ENCODE results near the gene MRPL55. TPM values are rescaled to one million over a fixed set of nuclear protein-coding genes. Genes with fewer than 3 reads are reported as not detected.

Gene MRPL55
- total RNA-seq, 1 donor from 2014 or later = 47.5 TPM

DNA sequence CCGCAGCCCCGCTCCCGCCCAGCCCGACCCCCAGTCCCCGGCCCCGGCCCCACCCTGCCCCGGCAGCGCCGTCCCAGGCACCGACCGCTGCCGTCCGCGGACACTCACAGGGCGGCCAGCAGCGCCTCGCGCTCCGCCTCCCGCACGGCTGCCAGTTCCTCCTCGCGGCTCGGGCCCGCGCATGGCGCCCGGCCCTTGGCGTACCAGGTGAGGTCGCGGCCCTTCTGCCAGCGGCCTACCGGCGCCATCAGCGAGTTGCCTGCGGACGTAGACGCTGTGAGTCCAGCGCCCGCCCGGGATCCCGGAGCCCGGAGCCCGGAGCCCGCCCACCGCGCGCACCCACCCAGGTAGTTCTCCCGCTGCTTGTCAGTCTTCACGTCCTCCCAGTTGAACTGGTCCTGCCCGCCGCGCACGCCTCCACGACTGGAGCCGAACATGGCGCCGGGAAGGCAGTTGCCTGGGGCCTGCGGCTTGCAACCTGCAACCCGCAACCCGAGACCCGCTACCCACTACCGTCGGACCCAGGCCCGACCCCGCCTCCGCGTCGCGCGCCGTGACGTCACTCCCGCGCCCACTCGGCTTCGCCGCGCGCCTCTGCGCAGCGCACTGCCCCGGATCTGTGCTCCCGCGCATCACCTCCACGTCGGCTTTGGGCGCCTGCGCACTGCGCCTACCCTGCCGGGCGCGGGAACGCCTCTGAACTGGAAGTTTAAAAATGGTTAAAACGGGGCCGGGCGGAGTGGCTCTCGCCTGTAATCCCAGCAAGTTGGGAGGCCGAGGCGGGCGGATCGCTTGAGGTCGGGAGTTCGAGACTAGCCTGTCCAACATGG, 6.1 kb downstream of the MRPL55 start, which contains the start of gene C1orf35:
Gene C1orf35, minus strand, starts transcription at position 535 of the 830 bp plus-strand sequence. Its CDS starts 98 bp downstream, at position 437.
- Mint-ChIP-seq H3K4me1 (ENCODE audit: unreplicated experiment) (peaks cover 9% of the 10 kb centered on the region), H3K27ac (ENCODE audit: unreplicated experiment) (no peak within 1 kb of the TSS), H3K27me3 (ENCODE audit: unreplicated experiment) (peaks cover 13% of the 10 kb centered on the region), H3K9me3 (ENCODE audit: unreplicated experiment) (no peaks in the 10 kb centered on the region), H3K36me3 (ENCODE audit: low read depth, unreplicated experiment) (peaks cover 21% of the 10 kb centered on the region), H3K4me3 (ENCODE audit: unreplicated experiment) (peak within 1 kb of the TSS; percentile 92)
- TF ChIP-seq, protein P1, sequence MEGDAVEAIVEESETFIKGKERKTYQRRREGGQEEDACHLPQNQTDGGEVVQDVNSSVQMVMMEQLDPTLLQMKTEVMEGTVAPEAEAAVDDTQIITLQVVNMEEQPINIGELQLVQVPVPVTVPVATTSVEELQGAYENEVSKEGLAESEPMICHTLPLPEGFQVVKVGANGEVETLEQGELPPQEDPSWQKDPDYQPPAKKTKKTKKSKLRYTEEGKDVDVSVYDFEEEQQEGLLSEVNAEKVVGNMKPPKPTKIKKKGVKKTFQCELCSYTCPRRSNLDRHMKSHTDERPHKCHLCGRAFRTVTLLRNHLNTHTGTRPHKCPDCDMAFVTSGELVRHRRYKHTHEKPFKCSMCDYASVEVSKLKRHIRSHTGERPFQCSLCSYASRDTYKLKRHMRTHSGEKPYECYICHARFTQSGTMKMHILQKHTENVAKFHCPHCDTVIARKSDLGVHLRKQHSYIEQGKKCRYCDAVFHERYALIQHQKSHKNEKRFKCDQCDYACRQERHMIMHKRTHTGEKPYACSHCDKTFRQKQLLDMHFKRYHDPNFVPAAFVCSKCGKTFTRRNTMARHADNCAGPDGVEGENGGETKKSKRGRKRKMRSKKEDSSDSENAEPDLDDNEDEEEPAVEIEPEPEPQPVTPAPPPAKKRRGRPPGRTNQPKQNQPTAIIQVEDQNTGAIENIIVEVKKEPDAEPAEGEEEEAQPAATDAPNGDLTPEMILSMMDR (IDR thresholded peaks at IDR 0.05; ENCODE audit: unreplicated experiment) = no peak
- peak; percentile 96 for DNase-seq (ENCODE audit: low spot score)

DNA sequence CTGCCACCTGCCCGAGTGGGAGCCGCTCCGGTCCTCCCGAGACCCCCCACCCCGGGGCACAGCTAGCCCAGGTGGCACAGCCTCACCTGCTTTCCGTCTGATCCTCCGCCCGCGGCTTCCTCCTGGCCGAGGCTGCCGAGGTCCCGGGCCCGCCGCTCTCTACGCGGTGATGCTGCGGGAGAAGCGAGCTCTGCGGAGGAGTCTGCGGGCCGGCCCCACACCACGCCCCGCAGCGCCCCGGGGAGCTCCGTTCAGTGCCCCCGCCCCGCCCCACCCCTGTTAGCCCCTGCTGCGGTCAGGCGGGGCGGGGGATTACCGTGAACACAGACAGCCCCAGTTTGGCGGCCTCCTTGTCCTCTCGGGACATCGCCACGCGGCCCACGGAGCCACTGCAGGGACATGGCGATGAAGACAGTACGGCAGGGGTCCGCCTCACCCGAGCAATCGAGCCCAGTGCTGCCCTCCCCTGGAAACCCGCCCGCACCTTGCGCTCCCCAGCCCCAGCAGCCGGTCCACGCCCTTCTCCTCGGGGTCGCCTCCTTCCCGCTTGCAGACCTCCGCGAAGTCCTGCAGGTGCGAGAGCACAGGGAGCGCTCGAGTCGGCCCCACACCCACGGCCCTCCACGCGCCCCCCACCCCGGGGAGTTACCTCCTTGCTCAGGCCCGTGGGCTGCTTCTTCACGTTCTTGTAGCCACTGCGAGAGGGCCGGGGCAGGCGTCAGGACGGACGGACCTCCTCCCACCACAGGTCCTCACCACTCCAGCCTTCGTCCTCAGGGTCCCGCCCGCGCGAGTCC, 6.9 kb downstream of the MRPL55 start:
- Mint-ChIP-seq H3K27me3 (ENCODE audit: unreplicated experiment) (peaks cover 13% of the 10 kb centered on the region), H3K9me3 (ENCODE audit: unreplicated experiment) (no peaks in the 10 kb centered on the region), H3K4me3 (ENCODE audit: unreplicated experiment) (peak overlapping the region; percentile 81), H3K27ac (ENCODE audit: unreplicated experiment) (no peak overlapping the region), H3K36me3 (ENCODE audit: low read depth, unreplicated experiment) (peaks cover 24% of the 10 kb centered on the region), H3K4me1 (ENCODE audit: unreplicated experiment) (peaks cover 9% of the 10 kb centered on the region)
- TF ChIP-seq, protein P1 (IDR thresholded peaks at IDR 0.05; ENCODE audit: unreplicated experiment) = no peak
- DNase-seq (ENCODE audit: low spot score) = peak; percentile 62

DNA sequence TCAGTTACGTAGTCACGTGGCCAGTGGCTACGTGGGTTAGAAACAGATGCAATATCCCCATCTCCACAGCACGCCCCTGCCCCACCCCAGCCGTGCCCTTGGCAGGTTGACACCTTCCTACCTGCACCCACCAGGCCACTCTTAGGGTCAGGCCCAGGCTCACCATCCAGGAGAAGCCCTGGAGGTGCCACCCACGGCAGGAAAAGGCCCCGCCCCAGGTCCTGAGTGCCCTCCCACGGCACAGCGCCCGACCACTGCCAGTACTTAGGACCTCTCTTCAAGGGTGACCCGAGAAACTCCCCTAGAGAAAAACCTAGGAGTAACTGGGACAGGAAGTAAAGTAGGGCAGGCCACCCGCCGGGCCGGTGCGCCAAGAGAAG, 7.5 kb downstream of the MRPL55 start:
- Mint-ChIP-seq H3K27me3 (ENCODE audit: unreplicated experiment) (peaks cover 10% of the 10 kb centered on the region), H3K4me3 (ENCODE audit: unreplicated experiment) (peak overlapping the region; percentile 85), H3K36me3 (ENCODE audit: low read depth, unreplicated experiment) (peaks cover 20% of the 10 kb centered on the region), H3K27ac (ENCODE audit: unreplicated experiment) (peak overlapping the region; percentile 74), H3K9me3 (ENCODE audit: unreplicated experiment) (no peaks in the 10 kb centered on the region), H3K4me1 (ENCODE audit: unreplicated experiment) (peaks cover 9% of the 10 kb centered on the region)
- DNase-seq (ENCODE audit: low spot score) = no peak
- TF ChIP-seq, protein P1 (IDR thresholded peaks at IDR 0.05; ENCODE audit: unreplicated experiment) = no peak

DNA sequence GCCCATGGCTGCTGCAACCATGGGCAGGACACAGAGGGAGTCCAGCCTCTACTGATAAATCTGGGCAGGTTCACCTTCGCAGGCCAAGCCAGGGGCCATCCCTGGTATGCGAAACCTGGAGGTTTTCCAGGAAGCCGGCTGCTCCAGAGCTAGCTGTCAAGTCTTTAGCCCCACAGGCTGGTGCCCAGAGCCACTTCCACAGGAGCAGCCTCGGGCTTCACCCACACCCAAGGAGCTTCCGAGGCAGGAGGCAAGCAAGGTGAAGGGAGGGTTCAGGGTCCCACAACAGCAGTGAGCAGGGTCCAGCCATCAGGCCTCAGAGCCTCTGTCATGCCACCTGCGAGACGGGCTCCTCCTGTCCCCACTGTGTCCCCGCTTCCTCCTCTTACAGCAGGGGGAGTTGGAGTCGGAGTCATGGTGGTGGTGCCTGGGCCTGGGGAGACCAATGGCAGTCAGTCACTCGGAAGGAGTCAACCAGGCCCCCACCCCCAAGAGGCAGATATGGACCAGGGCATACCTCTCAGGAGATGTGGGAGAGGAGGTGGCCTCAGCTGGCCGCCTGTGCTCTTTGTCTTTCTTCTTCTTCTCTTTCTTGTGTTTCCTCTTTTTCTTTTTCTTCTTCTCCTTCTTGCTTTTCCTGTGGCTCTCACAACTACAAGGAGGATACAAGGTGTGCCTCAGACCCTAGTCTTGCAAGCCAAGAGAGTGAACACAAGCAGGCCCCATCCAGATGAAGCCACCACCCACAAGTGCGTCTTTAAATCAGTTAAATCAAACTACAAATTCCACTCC, 8.1 kb downstream of the MRPL55 start:
- peak overlapping the region; percentile 74 for H3K27ac Mint-ChIP-seq (ENCODE audit: unreplicated experiment)
- H3K4me3 Mint-ChIP-seq (ENCODE audit: unreplicated experiment) = peak overlapping the region; percentile 85
- TF ChIP-seq, protein P1 (IDR thresholded peaks at IDR 0.05; ENCODE audit: unreplicated experiment) = no peak
- no peak for DNase-seq (ENCODE audit: low spot score)
- H3K36me3 Mint-ChIP-seq (ENCODE audit: low read depth, unreplicated experiment) = peaks cover 20% of the 10 kb centered on the region
- peaks cover 10% of the 10 kb centered on the region for H3K27me3 Mint-ChIP-seq (ENCODE audit: unreplicated experiment)
- no peaks in the 10 kb centered on the region for H3K9me3 Mint-ChIP-seq (ENCODE audit: unreplicated experiment)
- peaks cover 9% of the 10 kb centered on the region for H3K4me1 Mint-ChIP-seq (ENCODE audit: unreplicated experiment)

Measured in endothelial cell (in vitro differentiated cells).